CD4-positive, alpha-beta T cell (primary cell): ENCODE data around the gene CDHR3. TPM values are rescaled to one million over a fixed set of nuclear protein-coding genes. Genes with fewer than 3 reads are reported as not detected.

Source experiments
- ATAC-seq: fragments of 200-7000 bp; cut with Tn5 transposase; one replicate; pipeline ENCODE4 v1.10.0; 2022; ENCODE audit warnings: mild to moderate bottlenecking; ENCODE audit not compliant: poor library complexity
- CTCF ChIA-PET: fragments of 350-600 bp; sonication (Branson Sonifier 250); formaldehyde crosslinking; loops from one replicate; lab custom pipeline; 2021; ENCODE audit warnings: antibody characterized with exemption, inconsistent platforms; lab: Charles Lee
- POLR2A ChIA-PET: fragments of 350-600 bp; sonication (Branson Sonifier 250); formaldehyde crosslinking; loops from one replicate; lab custom pipeline; 2021; ENCODE audit warnings: antibody characterized with exemption, inconsistent platforms; lab: Charles Lee
- DNase-seq, 14 experiments: peaks; one replicate each; pipeline ENCODE4 v3.0.0-alpha.2; 2013 to 2020; ENCODE audit warnings: mixed read lengths in 2 of 14
- H3K27ac ChIP-seq, 2 donors: one replicate each; pipeline versions ENCODE4 v1.5.1 to v1.7.0; 2013; ENCODE audit warnings: low read length in 2 of 2, low read depth in 1 of 2, mild to moderate bottlenecking in 1 of 2
- H3K27me3 ChIP-seq, 2 experiments: 1 replicate in 1 of 2; 2 replicates in 1 of 2; pipeline versions ENCODE4 v1.6.1 to v1.7.0; 2013; ENCODE audit warnings: low read length in 2 of 2, control low read depth in 1 of 2, mild to moderate bottlenecking in 1 of 2, moderate library complexity in 1 of 2; ENCODE audit not compliant: insufficient read depth in 2 of 2, control insufficient read depth in 1 of 2
- H3K36me3 ChIP-seq: one replicate; pipeline ENCODE4 v1.6.1; 2013; ENCODE audit warnings: low read length, control low read depth; ENCODE audit not compliant: insufficient read depth
- H3K4me1 ChIP-seq: one replicate; pipeline ENCODE4 v1.6.1; 2013; ENCODE audit warnings: low read length, control low read depth; ENCODE audit not compliant: insufficient read depth
- H3K4me3 ChIP-seq: one replicate; pipeline ENCODE4 v1.5.1; 2013; ENCODE audit warnings: mild to moderate bottlenecking, low read length, moderate library complexity
- H3K9me3 ChIP-seq, 2 experiments: 1 replicate in 1 of 2; 2 replicates in 1 of 2; pipeline versions ENCODE4 v1.6.1 to v1.7.0; 2013; ENCODE audit warnings: low read length in 2 of 2, mild to moderate bottlenecking in 2 of 2, control low read depth in 1 of 2, moderate library complexity in 1 of 2; ENCODE audit not compliant: control insufficient read depth in 1 of 2, insufficient read depth in 1 of 2
- H3K27ac Mint-ChIP-seq: one replicate; pipeline ENCODE4 v1.8.0; 2020; ENCODE audit warnings: mixed read lengths
- H3K27me3 Mint-ChIP-seq: one replicate; pipeline ENCODE4 v1.8.0; 2021; ENCODE audit warnings: mixed read lengths
- H3K36me3 Mint-ChIP-seq: one replicate; pipeline ENCODE4 v1.8.0; 2021; ENCODE audit warnings: low read depth, mixed read lengths
- H3K4me1 Mint-ChIP-seq: one replicate; pipeline ENCODE4 v1.8.0; 2021; ENCODE audit warnings: low read depth, mixed read lengths
- H3K4me3 Mint-ChIP-seq: one replicate; pipeline ENCODE4 v1.8.0; 2020; ENCODE audit warnings: mild to moderate bottlenecking, mixed read lengths
- H3K9me3 Mint-ChIP-seq: one replicate; pipeline ENCODE4 v1.8.0; 2020; ENCODE audit warnings: mixed read lengths
- CTCF ChIP-seq: fragments of 200-600 bp; IDR thresholded peaks from one replicate; pipeline ENCODE4 v1.8.0; 2022; ENCODE audit warnings: antibody characterized with exemption, mild to moderate bottlenecking
- intact Hi-C, 2 experiments: fragments of 100-400 bp; cut with DNase I in 1 of 2; cut with micrococcal nuclease in 1 of 2; formaldehyde crosslinking; loops; one replicate each; pipeline versions ENCODE4 v1.15.1 to v1.9.0; 2023 to 2025; cut with DNase I, micrococcal nuclease
- total RNA-seq, 174 experiments: library from RNA in 2 of 174; stranded (reverse) in 2 of 174; gene quantifications; one replicate each; pipeline ENCODE4 v1.2.3 and lab custom pipeline; 2021 to 2026

The CDHR3 gene
- total RNA-seq, 2 experiments from 2014 or later: 10.3 to 12.2 TPM

GRCh38 chr7:106067678-106068077, 104.6 kb downstream of the CDHR3 start:
- peaks cover 47% of the 10 kb centered on the region for H3K4me1 Mint-ChIP-seq
- ChIA-PET CTCF (interaction anchor here (1.6 kb wide), 1 partner anchor 86 kb away, joined by 3 read pairs; no protein-coding TSS in a partner anchor), POLR2A (no interaction called here)
- Histone ChIP-seq H3K4me3 (no peak overlapping the region), H3K27ac (no peak overlapping the region), H3K36me3 (no peaks in the 10 kb centered on the region), H3K27me3 (no peaks in the 10 kb centered on the region), H3K4me1 (peaks cover 28% of the 10 kb centered on the region), H3K9me3 (no peaks in the 10 kb centered on the region)
- no peak for DNase-seq
- TF ChIP-seq CTCF: no peak
- intact Hi-C loops: loop anchor here in 1 of 2 experiments (5.0 kb wide), 1 partner anchor 35 kb away; no protein-coding TSS in a partner anchor
- no peaks in the 10 kb centered on the region for H3K27me3 Mint-ChIP-seq
- H3K4me3 Mint-ChIP-seq: no peak overlapping the region
- H3K9me3 Mint-ChIP-seq: no peaks in the 10 kb centered on the region
- ATAC-seq: no peak
- no peaks in the 10 kb centered on the region for H3K36me3 Mint-ChIP-seq
- H3K27ac Mint-ChIP-seq: no peak overlapping the region

GRCh38 chr7:106068538-106068961, 105.5 kb downstream of the CDHR3 start:
- Mint-ChIP-seq H3K27me3 (no peaks in the 10 kb centered on the region), H3K36me3 (no peaks in the 10 kb centered on the region), H3K4me1 (peaks cover 47% of the 10 kb centered on the region), H3K4me3 (no peak overlapping the region), H3K9me3 (no peaks in the 10 kb centered on the region), H3K27ac (peak overlapping the region; percentile 95)
- ATAC-seq: no peak
- H3K9me3 ChIP-seq: no peaks in the 10 kb centered on the region
- intact Hi-C loops: loop anchor here in 1 of 2 experiments (5.0 kb wide), 1 partner anchor 34 kb away; no protein-coding TSS in a partner anchor
- no peak overlapping the region for H3K4me3 ChIP-seq
- no peaks in the 10 kb centered on the region for H3K36me3 ChIP-seq
- no peak for TF ChIP-seq CTCF
- CTCF ChIA-PET: interaction anchor here (1.6 kb wide), 1 partner anchor 86 kb away, joined by 3 read pairs; no protein-coding TSS in a partner anchor
- no peak overlapping the region for H3K27ac ChIP-seq
- POLR2A ChIA-PET: no interaction called here
- peaks cover 36% of the 10 kb centered on the region for H3K4me1 ChIP-seq
- no peak for DNase-seq
- no peaks in the 10 kb centered on the region for H3K27me3 ChIP-seq

GRCh38 chr7:106068986-106069385, 105.9 kb downstream of the CDHR3 start:
- no peaks in the 10 kb centered on the region for H3K27me3 ChIP-seq
- ATAC-seq (no peak), DNase-seq (no peak)
- H3K4me3 Mint-ChIP-seq: no peak overlapping the region
- H3K4me3 ChIP-seq: no peak overlapping the region
- peaks cover 40% of the 10 kb centered on the region for H3K4me1 ChIP-seq
- no peak overlapping the region for H3K27ac ChIP-seq
- H3K27ac Mint-ChIP-seq: peak overlapping the region; percentile 95
- ChIA-PET CTCF (no interaction called here), POLR2A (interaction anchor here (0.6 kb wide), 1 partner anchor 1864 kb away, joined by 3 read pairs; no protein-coding TSS in a partner anchor)
- no peaks in the 10 kb centered on the region for H3K36me3 ChIP-seq
- no peaks in the 10 kb centered on the region for H3K9me3 ChIP-seq
- H3K27me3 Mint-ChIP-seq: no peaks in the 10 kb centered on the region
- intact Hi-C loops: loop anchor here in 1 of 2 experiments (5.0 kb wide), 1 partner anchor 33 kb away; no protein-coding TSS in a partner anchor
- peaks cover 49% of the 10 kb centered on the region for H3K4me1 Mint-ChIP-seq
- no peaks in the 10 kb centered on the region for H3K36me3 Mint-ChIP-seq
- TF ChIP-seq CTCF: no peak
- no peaks in the 10 kb centered on the region for H3K9me3 Mint-ChIP-seq
